Measurements from ENCODE around the gene USHBP1.

Gene USHBP1, protein sequence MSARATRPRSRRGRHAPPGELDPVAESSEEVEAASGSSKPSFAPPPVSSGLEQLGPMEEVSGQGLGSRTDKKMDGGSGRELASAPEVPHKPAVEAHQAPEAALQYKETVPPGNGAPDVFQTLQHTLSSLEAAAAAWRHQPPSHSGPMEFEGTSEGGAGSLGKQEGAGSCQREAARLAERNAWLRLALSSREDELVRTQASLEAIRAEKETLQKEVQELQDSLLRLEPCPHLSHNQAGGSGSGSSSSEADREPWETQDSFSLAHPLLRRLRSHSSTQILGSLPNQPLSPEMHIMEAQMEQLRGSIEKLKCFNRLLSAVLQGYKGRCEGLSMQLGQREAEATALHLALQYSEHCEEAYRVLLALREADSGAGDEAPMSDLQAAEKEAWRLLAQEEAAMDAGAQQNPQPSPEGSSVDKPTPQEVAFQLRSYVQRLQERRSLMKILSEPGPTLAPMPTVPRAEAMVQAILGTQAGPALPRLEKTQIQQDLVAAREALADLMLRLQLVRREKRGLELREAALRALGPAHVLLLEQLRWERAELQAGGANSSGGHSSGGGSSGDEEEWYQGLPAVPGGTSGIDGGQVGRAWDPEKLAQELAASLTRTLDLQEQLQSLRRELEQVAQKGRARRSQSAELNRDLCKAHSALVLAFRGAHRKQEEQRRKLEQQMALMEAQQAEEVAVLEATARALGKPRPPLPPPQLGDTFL

DNA sequence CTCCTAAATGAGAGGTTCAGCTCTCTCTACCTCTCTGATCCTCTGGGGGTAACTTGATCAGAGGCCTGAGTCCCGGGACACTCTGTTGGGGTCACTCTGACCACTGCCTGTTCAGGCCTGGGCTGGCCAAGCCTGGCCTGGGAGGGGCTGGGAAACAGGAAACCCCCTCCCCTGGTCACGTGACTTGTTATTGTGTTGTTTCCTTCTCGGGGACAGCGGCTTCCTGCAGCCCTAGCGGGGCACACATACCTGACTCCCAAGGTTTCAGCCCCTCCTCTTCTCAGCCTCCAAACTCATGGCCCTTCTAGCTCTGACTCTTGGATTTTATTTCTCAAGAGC is at the start of gene USHBP1:
USHBP1 (minus strand) TSS at position 105 of the 339 bp plus-strand sequence. CDS start 446 bp downstream, outside the sequence.
- no peak for DNase-seq (ENCODE audit: low read depth)

DNA sequence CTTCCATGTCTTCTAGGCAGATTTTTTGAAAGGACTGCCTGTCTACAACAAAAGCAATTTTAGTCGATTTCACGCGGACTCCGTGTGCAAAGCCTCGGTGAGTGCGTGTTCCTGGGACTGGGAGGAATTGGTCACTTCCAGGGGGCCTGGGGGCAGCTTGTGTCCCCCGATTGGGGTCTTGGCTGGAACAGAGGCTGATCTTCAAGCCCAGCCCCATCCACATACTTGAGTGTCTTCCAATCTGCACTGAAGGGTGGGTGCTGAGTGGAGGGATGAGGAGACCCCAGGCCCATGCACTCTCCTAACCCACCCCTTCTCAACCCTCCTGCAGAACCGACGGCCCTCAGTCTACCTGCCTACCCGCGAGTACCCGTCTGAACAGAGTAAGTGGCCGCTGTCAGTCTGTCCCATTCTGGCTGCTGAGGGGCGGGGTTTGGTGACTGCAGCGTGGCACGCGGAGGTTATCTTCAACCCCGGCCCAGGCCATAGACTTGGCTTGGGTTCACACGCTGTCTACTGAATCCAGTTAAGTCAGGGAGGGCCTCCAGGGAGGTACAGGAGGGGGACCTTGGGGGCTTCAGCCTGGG is 49.6 kb upstream of the USHBP1 start:
- no peak for DNase-seq (ENCODE audit: low read depth)

DNA sequence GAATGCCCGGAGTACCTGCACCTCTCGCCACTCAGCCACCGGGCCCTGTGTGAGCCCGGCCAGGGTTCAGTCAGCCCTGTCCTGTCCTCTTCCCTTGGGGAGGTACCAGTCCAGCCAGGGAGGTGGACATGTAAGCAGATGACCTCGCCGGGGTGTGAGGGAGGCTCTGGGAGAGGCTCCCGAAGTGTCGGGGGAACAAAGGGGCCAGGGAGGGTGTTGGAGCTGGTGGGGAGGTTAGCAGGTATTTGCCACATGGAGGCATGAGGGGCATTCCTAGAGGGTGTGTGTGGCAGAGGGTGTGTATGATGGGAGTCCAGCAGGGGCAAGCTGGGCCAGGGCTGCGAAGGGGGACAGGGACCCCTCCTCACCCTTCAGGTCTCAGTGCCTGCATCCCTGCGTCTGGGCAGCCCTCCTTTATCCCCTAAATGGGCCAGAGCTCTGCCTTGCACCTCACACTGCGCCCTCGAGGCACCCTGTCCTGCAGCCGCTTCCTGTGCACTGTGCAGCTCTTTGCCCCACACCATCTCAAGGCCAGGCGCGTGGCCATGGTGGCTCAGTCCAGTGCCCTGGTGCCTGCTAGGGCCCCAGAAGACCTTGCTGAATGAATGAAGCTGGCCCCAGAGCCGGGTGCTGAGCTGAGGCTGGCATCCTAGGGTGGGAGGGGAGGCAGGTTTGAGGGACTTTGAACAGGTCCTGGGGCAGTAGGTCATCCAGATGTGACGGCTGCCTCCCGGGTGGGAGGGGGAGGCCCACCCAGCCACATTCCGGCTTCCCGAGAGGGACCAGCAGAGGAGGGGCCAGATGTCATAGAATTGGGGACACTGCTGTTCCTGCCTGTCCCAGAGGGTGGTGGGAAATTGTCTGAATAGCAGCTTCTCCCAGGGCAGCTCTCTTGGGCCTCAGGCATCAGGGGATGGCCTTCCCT is 47.9 kb upstream of the USHBP1 start:
- no peak for DNase-seq (ENCODE audit: low read depth)

DNA sequence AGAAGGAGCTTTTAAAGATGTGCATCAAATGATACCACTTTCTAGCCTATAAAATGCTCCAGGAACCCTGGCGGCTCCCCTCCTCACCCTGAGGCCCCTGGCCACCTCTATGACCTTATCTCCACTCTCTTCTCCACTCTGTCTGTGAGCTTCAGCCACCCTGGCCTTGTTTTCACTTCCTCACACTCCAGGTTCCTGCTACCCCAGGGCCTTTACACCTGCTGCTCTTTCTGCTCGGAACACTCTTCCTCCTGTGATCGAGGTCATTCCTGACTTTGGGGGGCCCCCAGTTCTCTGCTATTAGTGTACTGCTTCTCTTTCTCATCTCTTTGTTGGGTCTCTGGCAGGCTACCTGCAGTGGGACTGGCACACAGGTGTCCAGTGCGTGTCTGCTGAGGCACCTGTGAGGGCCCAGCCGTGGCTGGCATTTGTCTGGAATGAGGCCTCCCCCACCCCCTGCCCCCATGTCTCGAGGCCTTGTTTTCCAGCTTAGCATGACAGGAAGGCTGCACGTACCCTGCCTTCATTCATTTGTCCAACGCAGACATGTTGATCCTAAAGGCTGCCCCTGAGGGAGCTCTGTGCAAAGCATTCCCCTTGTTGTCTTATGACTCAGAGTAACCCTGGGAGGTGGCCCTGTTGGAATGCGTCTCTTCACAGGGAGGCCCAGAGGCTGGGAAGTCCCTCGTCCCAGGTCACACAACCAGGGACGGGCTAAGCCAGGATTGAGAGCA is 47.1 kb upstream of the USHBP1 start:
- no peak for DNase-seq (ENCODE audit: low read depth)

DNA sequence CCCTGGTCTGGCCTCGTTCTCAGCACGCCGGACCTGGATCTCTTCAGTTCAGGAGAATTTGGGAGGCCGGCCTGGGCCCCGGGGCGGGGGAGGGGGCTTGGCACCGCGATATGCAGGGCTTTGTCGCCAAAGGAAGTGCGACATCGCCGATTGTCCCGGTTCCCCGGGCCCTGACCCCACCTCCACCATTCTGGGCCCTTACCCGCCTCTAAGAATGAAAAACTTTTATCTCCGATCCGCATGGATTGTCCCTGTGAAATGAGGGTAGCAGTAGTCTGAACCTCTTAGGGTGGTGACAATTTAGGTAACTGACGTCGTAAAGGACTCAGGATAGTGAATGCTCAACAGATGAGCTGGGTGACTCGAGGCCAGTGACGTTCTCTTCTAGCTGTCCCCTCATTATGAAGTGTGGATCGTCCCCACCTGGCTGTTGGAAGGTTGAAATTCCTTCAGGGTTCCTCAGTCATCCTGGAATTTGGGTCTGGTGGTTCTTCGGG is 45.5 kb upstream of the USHBP1 start:
- DNase-seq (ENCODE audit: low read depth): no peak

DNA sequence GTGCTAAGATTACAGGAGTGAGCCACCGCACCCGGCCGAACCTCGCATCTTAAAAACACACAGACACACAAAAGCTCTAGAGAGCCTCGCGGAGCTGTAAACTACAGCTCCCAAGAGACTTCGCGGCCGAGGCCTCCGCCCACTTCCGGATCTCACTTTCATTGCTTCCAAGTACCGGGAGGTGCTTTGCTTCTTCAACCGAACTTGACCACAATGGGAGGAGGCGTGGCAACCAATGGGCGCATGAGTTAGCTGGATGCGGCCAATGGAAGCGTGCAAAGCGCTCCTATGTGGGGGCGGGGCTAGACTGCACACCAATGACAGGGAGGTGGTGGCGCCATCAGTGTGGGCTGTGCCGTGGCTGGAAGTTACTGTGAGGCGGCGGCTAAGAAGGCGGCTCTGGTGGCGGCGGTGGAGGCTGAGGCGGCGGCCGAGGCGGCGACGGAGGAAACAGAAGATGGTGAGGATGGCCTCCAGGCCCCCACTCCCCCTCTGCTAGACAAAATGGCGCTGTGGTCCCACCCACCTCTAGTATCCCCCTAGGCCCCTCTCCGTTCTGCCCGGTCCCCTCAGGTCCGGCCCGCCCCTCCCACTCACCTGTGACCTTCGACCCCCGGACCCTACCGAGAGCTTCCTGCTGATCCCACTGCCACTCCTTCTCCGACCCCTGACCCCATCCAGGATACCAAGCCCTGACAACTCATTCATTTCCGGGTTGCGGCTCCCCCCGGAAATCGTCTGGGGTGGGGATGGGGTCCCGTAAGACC is 44.8 kb upstream of the USHBP1 start, which contains the start of gene DDA1:
DDA1 (plus strand) TSS at position 366 of the 767 bp plus-strand sequence; CDS start at position 458, 92 bp downstream.
- DNase-seq (ENCODE audit: low read depth): peak; percentile 99

DNA sequence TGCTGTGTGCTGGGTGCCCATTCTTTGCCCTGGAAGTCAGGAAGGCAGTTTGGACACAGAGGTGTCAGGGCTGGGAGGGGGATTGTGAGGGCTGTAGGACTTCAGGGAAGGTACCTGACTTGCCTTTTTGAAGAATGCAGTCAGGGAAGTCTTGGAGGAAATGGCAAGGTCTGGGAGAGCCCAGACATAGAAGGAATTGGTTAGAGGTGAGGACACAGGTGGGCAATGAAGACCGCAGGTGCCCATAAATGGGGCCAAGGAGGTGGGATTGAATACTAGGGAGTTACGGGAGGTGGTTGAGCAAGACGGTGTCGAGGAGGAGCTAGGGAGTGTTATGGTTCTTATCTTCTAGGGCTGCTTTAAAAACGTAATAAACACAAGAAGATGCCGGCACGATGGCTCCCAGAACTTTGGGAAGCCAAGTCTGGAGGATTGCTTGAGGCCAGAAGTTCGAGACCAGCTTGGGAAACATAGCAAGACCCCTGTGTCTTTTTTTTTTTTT is 43.4 kb upstream of the USHBP1 start:
- DNase-seq (ENCODE audit: low read depth): no peak

DNA sequence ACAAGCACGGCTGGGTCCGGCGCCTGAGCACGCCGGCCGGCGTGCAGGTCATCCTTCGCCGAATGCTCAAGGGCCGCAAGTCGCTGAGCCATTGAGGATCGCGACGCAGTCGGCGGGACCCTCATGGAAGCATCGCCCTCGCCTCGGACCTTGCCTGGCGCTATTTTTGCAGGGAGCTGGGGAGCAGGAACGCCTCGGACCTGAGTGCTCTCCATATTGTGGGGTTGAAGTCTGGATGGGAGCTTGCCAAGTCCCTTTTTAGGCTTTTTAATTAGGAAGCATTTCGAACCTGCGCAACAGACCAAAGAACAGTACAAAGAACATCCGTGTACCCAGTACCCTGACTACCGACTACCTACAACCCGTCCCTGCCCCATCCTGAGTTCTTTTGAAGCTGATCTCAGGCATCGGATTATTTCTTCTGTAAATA is 41.8 kb upstream of the USHBP1 start:
- DNase-seq (ENCODE audit: low read depth): no peak

DNA sequence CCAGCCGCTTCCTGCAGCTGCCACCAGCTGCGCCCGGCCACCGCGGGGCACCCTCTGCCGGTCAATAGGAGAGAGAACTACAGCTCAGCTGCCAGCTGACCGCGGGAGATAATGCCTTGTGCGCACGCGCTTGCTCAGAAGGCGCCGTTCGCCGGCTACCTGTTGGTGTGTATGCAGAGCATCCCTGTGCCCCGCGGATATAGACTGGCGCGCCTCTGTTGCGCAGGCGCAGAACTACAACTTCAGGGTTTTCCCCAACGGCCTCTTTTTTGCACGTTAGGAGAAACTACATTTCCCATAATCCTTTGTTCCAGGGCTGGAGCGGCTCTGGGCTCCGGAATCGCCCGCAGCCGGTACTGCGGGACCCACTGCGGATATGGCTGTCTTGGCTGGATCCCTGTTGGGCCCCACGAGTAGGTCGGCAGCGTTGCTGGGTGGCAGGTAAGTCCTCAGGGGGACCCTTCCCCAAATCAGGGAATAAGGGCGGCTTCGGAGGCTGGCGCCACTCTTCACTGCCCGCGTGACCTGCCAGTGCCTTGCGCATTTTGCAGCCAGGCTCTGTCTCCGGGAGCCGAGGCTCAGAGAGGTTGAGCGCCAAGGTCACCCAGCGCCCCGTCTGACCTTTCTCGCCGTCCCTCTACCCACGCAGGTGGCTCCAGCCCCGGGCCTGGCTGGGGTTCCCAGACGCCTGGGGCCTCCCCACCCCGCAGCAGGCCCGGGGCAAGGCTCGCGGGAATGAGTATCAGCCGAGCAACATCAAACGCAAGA is 41.2 kb upstream of the USHBP1 start, which contains the start of gene MRPL34:
MRPL34 (plus strand) TSS at position 356 of the 768 bp plus-strand sequence; CDS start at position 377, 21 bp downstream.
- DNase-seq (ENCODE audit: low read depth): peak; percentile 89

DNA sequence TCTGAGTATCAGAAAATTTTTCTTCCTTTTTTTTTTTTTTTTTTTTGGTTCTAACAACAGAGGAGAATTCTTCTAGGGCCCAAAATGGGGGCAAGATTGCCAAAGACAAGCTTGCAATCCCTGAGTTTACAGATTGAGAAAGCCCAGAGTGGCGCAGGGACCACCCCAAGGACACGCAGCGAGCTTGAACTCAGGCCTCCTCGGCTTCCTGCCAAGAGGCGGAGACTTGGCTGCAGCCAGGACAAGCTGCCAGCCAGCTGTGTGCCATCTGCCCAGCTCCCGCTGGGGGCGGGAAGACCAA is 40.6 kb upstream of the USHBP1 start:
- DNase-seq (ENCODE audit: low read depth): no peak

DNA sequence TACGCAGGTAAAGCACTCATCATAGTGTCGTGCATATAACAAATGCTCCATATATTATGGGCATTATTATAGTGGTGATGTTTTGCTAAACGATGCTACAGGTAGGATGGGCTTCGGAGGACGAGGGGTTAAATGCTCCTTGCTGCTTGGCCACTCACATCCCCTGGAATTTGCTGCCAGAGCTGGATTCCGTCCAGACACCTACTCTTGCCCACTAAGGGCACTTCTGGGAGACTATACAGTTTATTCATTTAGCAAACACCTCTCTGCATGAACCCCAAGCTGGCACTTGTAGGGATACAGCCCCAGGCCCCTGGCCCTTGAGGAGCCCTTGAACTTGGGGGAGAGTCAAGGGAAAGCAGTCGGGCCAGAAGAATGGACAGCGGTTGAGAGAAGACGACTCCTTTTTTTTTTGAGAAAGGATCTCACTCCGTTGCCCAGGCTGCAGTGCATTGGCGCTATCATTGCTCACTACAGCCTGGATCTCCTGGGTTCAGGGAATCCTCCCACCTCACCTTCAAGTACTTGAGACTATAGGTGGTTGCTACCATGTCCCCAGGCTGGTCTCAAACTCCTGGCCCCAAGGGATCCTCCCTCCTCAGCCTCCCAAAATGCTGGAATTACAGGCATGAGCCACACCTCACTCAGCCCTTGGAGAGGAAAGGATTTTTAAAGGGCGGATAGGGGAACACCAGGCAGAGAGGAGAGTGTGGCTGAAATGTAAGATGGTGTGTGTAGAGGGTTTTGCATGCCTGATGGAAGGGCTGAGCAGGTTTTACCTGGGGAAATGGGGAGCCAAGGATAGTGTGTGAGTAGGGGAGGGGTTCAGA is 40.1 kb upstream of the USHBP1 start:
- DNase-seq (ENCODE audit: low read depth): no peak

DNA sequence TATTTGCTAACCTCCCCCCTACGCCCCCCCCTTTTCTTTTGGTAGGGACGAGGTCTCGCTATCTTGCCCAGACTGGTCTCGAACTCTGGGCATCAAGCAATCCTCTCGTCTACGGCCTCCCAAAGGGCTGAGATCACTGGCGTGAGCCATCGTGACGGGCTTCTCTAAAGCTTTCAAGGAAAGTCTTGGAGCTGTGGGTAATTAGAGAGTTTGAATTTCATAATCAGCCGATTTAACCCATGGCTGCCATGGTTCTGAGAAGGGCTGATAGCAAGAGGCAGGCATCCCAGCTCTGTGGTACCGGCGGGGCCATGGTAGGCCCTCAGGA is 39.4 kb upstream of the USHBP1 start:
- DNase-seq (ENCODE audit: low read depth): no peak

DNA sequence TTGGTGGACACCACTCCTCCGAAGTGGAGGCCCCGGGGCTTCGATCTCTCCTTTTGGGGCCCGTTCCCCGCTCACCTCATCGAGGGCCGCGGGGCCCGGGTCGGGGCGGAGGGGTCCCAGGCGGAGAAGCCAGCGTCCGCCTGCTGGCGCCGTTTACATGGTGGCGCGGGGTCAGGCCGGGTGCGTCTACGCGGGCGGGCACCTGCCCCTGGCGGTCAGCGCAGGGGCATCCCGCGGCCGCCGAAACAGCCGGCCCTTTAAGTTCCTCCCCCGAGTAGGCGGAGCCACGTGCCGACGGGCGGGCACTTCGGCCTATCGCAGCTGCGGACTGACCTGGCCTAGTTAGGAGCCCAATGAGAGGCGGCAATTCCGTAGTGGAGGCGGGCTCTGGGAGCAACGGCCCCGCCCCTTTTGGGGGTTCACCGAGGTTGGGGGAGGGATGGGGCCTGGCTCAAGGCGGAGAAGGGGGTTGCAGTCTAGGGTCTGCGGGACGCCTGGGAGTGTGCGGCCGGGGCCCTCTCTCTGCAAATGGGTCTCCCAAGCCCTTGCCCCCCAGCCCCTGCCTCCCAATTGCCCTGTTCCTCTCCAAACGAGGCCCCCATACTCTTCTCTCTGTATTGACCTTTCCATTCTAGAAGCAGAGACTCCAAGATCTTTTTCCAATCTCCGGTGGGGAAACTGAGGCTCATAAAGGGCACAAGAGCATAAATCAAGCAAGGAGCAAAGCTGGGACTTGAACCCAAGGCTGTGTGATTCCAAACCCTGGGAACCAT is 38.8 kb upstream of the USHBP1 start, which contains the start of gene ABHD8:
ABHD8 (minus strand) TSS at position 259 of the 773 bp plus-strand sequence. CDS start 1,809 bp downstream, outside the sequence.
- DNase-seq (ENCODE audit: low read depth): peak; percentile 87

DNA sequence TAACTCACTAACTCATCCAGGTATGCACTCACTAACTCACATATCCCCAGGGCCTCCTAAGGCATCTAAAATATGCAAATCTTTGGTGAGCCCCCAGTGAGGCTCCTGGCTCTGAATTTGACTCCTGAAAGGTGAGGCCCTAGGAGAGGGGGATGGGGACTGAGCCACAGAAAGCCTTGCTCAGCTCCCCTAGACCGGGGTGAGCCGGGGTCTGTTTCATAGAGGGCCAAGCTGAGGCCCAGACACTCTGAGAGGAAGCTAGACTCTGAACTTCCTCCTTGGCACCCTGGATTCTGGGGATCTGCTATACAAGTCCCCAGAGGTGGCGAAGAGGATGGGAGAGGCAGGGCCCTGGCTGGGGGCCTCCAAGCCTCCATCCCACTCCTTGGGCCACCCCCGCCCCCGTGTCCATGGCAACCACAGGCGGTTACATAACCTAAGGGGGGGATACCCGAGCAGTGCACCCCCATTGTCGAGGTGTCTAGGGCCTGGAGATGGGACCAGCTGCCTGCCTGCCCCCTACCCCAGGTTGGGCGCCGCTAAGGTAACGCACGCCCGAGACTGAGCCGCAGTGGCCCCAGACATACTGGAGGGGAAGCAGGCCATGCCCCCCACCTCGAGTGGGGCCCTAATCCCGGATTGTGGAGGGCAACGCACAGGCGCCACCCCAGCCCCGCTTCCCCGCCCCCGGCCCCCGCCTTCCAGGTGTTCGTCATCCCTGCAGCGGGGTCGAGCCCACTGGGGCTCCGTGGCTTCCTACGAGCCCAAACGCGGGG is 38.0 kb upstream of the USHBP1 start:
- no peak for DNase-seq (ENCODE audit: low read depth)

DNA sequence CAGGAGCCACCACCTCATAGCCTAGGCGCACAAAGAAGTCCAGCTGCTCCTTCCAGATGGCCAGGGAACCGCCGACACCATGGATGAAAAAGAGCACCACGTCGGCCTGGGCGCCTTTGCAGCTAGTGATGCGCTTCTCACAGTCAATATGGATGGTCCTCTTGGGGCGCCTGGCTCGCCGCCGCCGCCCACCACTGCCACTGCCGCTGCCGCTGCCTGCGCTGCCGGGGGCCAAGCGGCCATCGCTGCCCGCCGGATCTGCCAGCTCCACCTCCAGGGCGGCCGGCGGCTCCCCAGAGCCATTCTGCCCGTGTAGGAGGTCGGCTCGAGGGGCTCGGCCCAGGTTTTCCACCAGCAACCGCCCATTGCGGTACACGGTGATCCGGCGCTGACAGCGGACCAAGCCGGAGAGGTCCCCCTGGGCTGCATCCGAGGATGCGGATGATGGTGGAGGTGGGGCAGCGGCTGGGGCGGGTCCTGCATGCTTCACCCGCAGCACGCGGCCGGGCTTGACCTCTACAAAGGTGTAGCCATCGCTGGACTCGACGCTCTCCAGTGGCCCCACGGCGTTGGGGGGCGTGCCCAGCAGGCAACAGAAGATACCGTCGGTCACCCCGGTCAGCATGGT is 36.6 kb upstream of the USHBP1 start:
- DNase-seq (ENCODE audit: low read depth): no peak

DNA sequence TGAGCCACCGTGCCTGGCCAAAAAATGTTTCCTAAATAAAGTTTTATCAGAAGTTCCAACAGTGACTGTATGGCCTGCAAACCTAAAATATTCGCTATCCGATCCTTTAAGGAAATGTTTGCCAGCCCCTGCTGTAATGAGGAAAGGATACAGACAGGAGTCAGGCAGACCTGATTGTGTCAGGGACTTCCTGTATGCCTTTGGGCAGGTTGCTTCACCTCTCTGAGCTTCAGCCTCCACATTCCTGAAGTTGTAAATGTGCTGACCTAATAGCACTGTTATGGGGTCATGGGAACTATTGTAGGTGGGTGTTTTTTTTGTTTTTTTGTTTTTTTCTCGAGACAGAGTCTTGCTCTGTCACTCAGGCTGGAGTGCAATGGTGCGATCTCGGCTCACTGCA is 32.4 kb upstream of the USHBP1 start:
- DNase-seq (ENCODE audit: low read depth): no peak
